ENCODE measurements around the gene GALNT1. TPM values are rescaled to one million over a fixed set of nuclear protein-coding genes. Genes with fewer than 3 reads are reported as not detected.

The GALNT1 gene
- total RNA-seq, 4 donors from 2014 or later = 40.2 to 47.9 (median 45.0) TPM

GRCh38 chr18:35707674-35708073, 126.1 kb downstream of the GALNT1 start:
- Histone ChIP-seq H3K9me3 (no peaks in the 10 kb centered on the region), H3K27ac (no peak overlapping the region), H3K27me3 (no peaks in the 10 kb centered on the region), H3K4me1 (no peaks in the 10 kb centered on the region), H3K36me3 (peaks cover 0 to 15% of the 10 kb centered on the region in 2 donors), H3K4me3 (no peak overlapping the region)
- no peak for DNase-seq
- in situ Hi-C loops (cut with MboI; ENCODE audit: low sequenced_read_pairs in 4 of 4) (no loop called here), intact Hi-C loops (cut with DNase I; ENCODE audit: low total_unique reads) (no loop called here)
- no peak for TF ChIP-seq POLR2A (IDR thresholded peaks at IDR 0.05)
- TF ChIP-seq, protein P1, sequence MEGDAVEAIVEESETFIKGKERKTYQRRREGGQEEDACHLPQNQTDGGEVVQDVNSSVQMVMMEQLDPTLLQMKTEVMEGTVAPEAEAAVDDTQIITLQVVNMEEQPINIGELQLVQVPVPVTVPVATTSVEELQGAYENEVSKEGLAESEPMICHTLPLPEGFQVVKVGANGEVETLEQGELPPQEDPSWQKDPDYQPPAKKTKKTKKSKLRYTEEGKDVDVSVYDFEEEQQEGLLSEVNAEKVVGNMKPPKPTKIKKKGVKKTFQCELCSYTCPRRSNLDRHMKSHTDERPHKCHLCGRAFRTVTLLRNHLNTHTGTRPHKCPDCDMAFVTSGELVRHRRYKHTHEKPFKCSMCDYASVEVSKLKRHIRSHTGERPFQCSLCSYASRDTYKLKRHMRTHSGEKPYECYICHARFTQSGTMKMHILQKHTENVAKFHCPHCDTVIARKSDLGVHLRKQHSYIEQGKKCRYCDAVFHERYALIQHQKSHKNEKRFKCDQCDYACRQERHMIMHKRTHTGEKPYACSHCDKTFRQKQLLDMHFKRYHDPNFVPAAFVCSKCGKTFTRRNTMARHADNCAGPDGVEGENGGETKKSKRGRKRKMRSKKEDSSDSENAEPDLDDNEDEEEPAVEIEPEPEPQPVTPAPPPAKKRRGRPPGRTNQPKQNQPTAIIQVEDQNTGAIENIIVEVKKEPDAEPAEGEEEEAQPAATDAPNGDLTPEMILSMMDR (IDR thresholded peaks at IDR 0.05 in 4 of 5, conservative IDR thresholded peaks at IDR 0.05 in 1 of 5) = no peak
- no peak for ATAC-seq

- no peaks in the 10 kb centered on the region for H3K4me1 ChIP-seq
- ATAC-seq (no peak), DNase-seq (no peak)
- TF ChIP-seq, protein P1 (IDR thresholded peaks at IDR 0.05 in 4 of 5, conservative IDR thresholded peaks at IDR 0.05 in 1 of 5) = no peak
- H3K9me3 ChIP-seq = no peaks in the 10 kb centered on the region
- no peaks in the 10 kb centered on the region for H3K27me3 ChIP-seq
- peaks cover 0 to 7% of the 10 kb centered on the region in 2 donors for H3K36me3 ChIP-seq
- no peak overlapping the region for H3K4me3 ChIP-seq
- in situ Hi-C loops (cut with MboI; ENCODE audit: low sequenced_read_pairs in 4 of 4) = no loop called here
- intact Hi-C loops (cut with DNase I; ENCODE audit: low total_unique reads) = no loop called here
- H3K27ac ChIP-seq = no peak overlapping the region
Observed at GRCh38 chr18:35710581-35710980, 129.0 kb downstream of the GALNT1 start.

GRCh38 chr18:35711227-35711626, 129.7 kb downstream of the GALNT1 start:
- intact Hi-C loops (cut with DNase I; ENCODE audit: low total_unique reads) = no loop called here
- Histone ChIP-seq H3K27me3 (no peaks in the 10 kb centered on the region), H3K4me3 (no peak overlapping the region), H3K36me3 (peaks cover 0 to 7% of the 10 kb centered on the region in 2 donors), H3K9me3 (no peaks in the 10 kb centered on the region), H3K4me1 (no peaks in the 10 kb centered on the region), H3K27ac (no peak overlapping the region)
- TF ChIP-seq, protein P1 (IDR thresholded peaks at IDR 0.05 in 4 of 5, conservative IDR thresholded peaks at IDR 0.05 in 1 of 5) = no peak
- no peak for TF ChIP-seq POLR2A (IDR thresholded peaks at IDR 0.05)
- in situ Hi-C loops (cut with MboI; ENCODE audit: low sequenced_read_pairs in 4 of 4) = no loop called here
- no peak for ATAC-seq
- no peak for DNase-seq

DNA sequence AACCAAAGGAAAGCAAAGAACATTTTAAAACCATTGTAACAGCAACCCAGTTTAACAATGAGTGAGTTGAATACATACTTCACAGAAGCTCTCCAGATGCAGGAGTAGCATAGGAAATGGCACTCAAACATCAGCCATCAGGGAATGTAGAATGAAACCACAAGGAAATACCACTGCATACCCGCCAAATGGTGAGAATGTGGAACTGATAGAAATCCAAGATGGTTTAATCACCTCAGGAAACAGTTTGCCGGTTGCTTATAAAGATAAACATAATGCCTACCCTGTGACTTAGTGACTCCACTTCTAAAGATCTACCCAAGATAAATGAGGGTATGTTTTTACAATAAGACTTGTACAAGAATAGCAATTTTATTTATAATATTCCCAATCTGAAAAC, 132.0 kb downstream of the GALNT1 start:
- no peaks in the 10 kb centered on the region for H3K27me3 ChIP-seq
- ATAC-seq (no peak), DNase-seq (no peak)
- H3K4me1 ChIP-seq = no peaks in the 10 kb centered on the region
- H3K36me3 ChIP-seq = peaks cover 0 to 7% of the 10 kb centered on the region in 2 donors
- intact Hi-C loops (cut with DNase I; ENCODE audit: low total_unique reads) = no loop called here
- H3K27ac ChIP-seq = no peak overlapping the region
- in situ Hi-C loops (cut with MboI; ENCODE audit: low sequenced_read_pairs in 4 of 4) = no loop called here
- TF ChIP-seq POLR2A (IDR thresholded peaks at IDR 0.05) = no peak
- TF ChIP-seq, protein P1 (IDR thresholded peaks at IDR 0.05 in 4 of 5, conservative IDR thresholded peaks at IDR 0.05 in 1 of 5) = no peak
- H3K4me3 ChIP-seq = no peak overlapping the region
- H3K9me3 ChIP-seq = no peaks in the 10 kb centered on the region

GRCh38 chr18:35714539-35714938, 133.0 kb downstream of the GALNT1 start:
- H3K9me3 ChIP-seq = no peaks in the 10 kb centered on the region
- H3K27me3 ChIP-seq = no peaks in the 10 kb centered on the region
- no peaks in the 10 kb centered on the region for H3K4me1 ChIP-seq
- H3K4me3 ChIP-seq = no peak overlapping the region
- in situ Hi-C loops (cut with MboI; ENCODE audit: low sequenced_read_pairs in 4 of 4) (no loop called here), intact Hi-C loops (cut with DNase I; ENCODE audit: low total_unique reads) (no loop called here)
- ATAC-seq (no peak), DNase-seq (no peak)
- no peak overlapping the region for H3K27ac ChIP-seq
- TF ChIP-seq, protein P1 (IDR thresholded peaks at IDR 0.05 in 4 of 5, conservative IDR thresholded peaks at IDR 0.05 in 1 of 5) = no peak
- TF ChIP-seq POLR2A (IDR thresholded peaks at IDR 0.05) = no peak
- peaks cover 0 to 5% of the 10 kb centered on the region in 2 donors for H3K36me3 ChIP-seq

Measured in gastrocnemius medialis (tissue), 4 donors.